Calu3 (cell line): ENCODE measurements around the gene MVD. TPM values are rescaled to one million over a fixed set of nuclear protein-coding genes. Genes with fewer than 3 reads are reported as not detected.

Experiments
- BruUV-seq: library from RNA; stranded (reverse); fragments of 400-500 nt; replicated peaks from 2 replicates; lab custom pipeline; 2021; lab: Mats Ljungman, UMichigan
- CTCF ChIA-PET: fragments of 300-600 bp; sonication (Branson Sonifier 250); formaldehyde crosslinking; loops from one replicate; lab custom pipeline; 2022; ENCODE audit warnings: antibody characterized with exemption; lab: Charles Lee
- DNase-seq: peaks from one replicate; pipeline ENCODE4 v3.0.0; 2022
- H3K27ac Mint-ChIP-seq: one replicate; pipeline ENCODE4 v1.8.0; 2022; ENCODE audit warnings: mixed read lengths; ENCODE audit not compliant: unreplicated experiment
- H3K27me3 Mint-ChIP-seq: one replicate; pipeline ENCODE4 v1.8.0; 2022; ENCODE audit warnings: mixed read lengths; ENCODE audit not compliant: unreplicated experiment
- H3K36me3 Mint-ChIP-seq: one replicate; pipeline ENCODE4 v1.8.0; 2022; ENCODE audit warnings: mild to moderate bottlenecking, moderate library complexity, mixed read lengths; ENCODE audit not compliant: insufficient read depth, unreplicated experiment
- H3K4me1 Mint-ChIP-seq: one replicate; pipeline ENCODE4 v1.8.0; 2022; ENCODE audit warnings: mild to moderate bottlenecking, low read depth, mixed read lengths; ENCODE audit not compliant: unreplicated experiment
- H3K4me3 Mint-ChIP-seq: one replicate; pipeline ENCODE4 v1.8.0; 2022; ENCODE audit warnings: mild to moderate bottlenecking, low read depth, moderate library complexity, mixed read lengths; ENCODE audit not compliant: unreplicated experiment
- H3K9me3 Mint-ChIP-seq: one replicate; pipeline ENCODE4 v1.8.0; 2022; ENCODE audit warnings: low read depth, mixed read lengths; ENCODE audit not compliant: unreplicated experiment
- CTCF ChIP-seq: fragments of 200-600 bp; IDR thresholded peaks from one replicate; pipeline ENCODE4 v1.8.0; 2022; ENCODE audit warnings: antibody characterized with exemption; ENCODE audit not compliant: unreplicated experiment
- intact Hi-C: fragments of 100-400 bp; cut with micrococcal nuclease; formaldehyde crosslinking; loops from one replicate; pipeline ENCODE4 v1.10.0; 2022; ENCODE audit not compliant: unreplicated experiment
- total RNA-seq: library from RNA; stranded (reverse); gene quantifications from 2 replicates; pipeline ENCODE4 v1.2.3, GENCODE V29; 2022

Gene MVD
- total RNA-seq, 1 experiment from 2014 or later, result 152 TPM

GRCh38 chr16:88703486-88704309, 40.8 kb upstream of the MVD start:
- Mint-ChIP-seq H3K27me3 (no peaks in the 10 kb centered on the region), H3K4me3 (peak overlapping the region; percentile 6), H3K4me1 (peaks cover 9% of the 10 kb centered on the region), H3K27ac (no peak overlapping the region), H3K9me3 (no peaks in the 10 kb centered on the region), H3K36me3 (peaks cover 43% of the 10 kb centered on the region)
- TF ChIP-seq CTCF, result no peak
- intact Hi-C loops, result no loop called here
- DNase-seq, result no peak
- BruUV-seq, result no TSS peak
- CTCF ChIA-PET, result no interaction called here

- Mint-ChIP-seq H3K9me3 (no peaks in the 10 kb centered on the region), H3K4me3 (no peak overlapping the region), H3K27me3 (no peaks in the 10 kb centered on the region), H3K27ac (no peak overlapping the region), H3K4me1 (peaks cover 7% of the 10 kb centered on the region), H3K36me3 (peaks cover 41% of the 10 kb centered on the region)
- CTCF ChIA-PET, result no interaction called here
- no TSS peak for BruUV-seq
- DNase-seq, result no peak
- intact Hi-C loops, result no loop called here
- no peak for TF ChIP-seq CTCF
These were observed 39.7 kb upstream of the MVD start for GRCh38 chr16:88702371-88703210.

GRCh38 chr16:88701581-88702370, 38.9 kb upstream of the MVD start:
- no TSS peak for BruUV-seq
- H3K9me3 Mint-ChIP-seq, result no peaks in the 10 kb centered on the region
- no peak overlapping the region for H3K4me3 Mint-ChIP-seq
- H3K27ac Mint-ChIP-seq, result no peak overlapping the region
- CTCF ChIA-PET, result no interaction called here
- no peak for TF ChIP-seq CTCF
- no peak for DNase-seq
- intact Hi-C loops, result no loop called here
- H3K4me1 Mint-ChIP-seq, result no peaks in the 10 kb centered on the region
- H3K36me3 Mint-ChIP-seq, result peaks cover 33% of the 10 kb centered on the region
- H3K27me3 Mint-ChIP-seq, result no peaks in the 10 kb centered on the region
